Measurements from ENCODE around the gene KRT40.
A peak's percentile ranks its signal among the peaks of the same experiment; 100 is the strongest.

Gene KRT40

DNA sequence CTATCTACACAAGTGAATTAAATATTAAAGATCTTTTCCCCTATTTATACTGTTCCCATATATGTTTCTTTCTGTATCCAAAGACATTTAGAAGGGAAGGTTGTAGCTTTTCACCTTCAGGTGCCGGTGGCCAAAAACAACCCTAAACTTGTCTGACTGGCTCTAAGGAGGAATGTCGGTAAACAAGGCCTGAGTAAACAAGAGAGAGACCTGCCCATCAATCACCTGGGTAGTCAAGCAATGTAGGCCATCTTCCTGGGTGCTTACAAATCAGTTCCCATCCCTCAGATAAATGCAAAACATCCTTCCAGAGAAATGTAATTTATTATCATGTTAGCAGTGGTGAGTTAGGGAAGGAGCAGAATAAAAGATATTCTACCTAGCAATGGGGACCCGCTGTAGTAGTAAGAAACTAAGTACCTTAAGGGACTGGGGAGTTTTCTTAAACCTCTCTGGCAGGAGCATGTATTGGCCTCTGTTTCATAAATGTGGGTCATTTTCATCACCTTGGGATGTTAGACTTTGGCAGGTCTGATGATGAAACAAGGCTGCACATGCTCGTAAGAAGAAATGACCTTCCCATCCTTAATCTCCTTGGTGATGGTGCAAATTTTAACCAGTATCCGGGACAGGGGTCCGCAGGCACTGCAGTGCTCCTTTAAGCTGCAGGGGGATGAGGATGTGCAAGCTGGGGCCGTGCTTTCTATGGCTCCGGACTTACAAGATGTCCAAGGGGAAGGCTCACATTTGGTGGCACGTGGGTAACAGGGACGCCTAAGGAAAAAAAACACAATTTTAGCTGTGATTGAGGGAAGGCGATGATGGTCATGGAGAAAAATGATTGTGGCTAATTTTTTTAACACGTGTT, 25.8 kb downstream of the KRT40 start:
- in situ Hi-C loops (cut with HindIII; ENCODE audit: low pct_ligation_motif_present, low sequenced_read_pairs): no loop called here
- peak overlapping the region; percentile 91 for H3K27ac ChIP-seq
- H3K4me3 ChIP-seq (ENCODE audit: low read depth, low read length): no peak overlapping the region
- H3K36me3 ChIP-seq (replicated peaks): no peaks in the 10 kb centered on the region
- TF ChIP-seq, protein P1, sequence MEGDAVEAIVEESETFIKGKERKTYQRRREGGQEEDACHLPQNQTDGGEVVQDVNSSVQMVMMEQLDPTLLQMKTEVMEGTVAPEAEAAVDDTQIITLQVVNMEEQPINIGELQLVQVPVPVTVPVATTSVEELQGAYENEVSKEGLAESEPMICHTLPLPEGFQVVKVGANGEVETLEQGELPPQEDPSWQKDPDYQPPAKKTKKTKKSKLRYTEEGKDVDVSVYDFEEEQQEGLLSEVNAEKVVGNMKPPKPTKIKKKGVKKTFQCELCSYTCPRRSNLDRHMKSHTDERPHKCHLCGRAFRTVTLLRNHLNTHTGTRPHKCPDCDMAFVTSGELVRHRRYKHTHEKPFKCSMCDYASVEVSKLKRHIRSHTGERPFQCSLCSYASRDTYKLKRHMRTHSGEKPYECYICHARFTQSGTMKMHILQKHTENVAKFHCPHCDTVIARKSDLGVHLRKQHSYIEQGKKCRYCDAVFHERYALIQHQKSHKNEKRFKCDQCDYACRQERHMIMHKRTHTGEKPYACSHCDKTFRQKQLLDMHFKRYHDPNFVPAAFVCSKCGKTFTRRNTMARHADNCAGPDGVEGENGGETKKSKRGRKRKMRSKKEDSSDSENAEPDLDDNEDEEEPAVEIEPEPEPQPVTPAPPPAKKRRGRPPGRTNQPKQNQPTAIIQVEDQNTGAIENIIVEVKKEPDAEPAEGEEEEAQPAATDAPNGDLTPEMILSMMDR (IDR thresholded peaks at IDR 0.05; ENCODE audit: low read depth, low read length, missing control alignments): no peak
- no peaks in the 10 kb centered on the region for H3K27me3 ChIP-seq (replicated peaks)
- DNase-seq: no peak

DNA sequence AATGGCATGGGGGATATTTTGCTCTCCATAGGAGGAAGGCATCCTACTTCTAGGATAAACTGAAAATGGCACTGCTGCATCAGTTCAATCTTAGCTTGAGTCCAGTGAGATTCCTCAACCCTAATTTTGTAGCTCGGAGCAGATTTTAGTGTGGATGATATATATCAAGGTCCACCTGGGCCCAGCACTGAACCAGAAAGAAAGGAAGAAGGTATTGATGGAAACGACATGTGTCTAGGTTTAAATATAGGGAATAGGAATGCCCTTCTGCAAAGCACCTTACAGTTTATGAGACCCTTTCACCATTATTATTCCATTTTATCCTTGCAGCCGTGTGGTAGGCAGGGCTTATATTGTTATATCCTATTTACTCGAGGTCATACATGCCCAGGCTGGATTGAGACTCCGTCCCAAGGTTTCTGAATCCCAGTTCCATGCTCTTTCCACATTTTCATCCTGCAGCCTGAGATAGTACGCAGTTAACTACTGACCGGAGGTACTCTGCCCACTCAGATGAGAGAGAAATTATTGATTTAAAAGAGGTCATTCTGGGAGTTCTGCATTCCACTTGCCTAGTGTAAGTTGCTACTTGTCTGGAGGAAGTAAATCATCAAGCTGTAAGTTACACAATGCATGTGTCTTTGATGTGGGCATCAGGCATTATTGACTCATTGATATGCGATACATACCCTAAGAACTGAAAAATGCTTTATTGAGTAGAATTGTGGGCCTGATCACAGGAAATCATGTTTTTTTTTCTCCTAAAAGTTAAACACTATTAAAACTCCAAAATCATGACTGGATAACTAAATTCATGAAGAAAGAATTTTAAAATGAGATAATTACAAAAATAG, 27.5 kb downstream of the KRT40 start:
- TF ChIP-seq, protein P1 (IDR thresholded peaks at IDR 0.05; ENCODE audit: low read depth, low read length, missing control alignments): no peak
- Histone ChIP-seq H3K36me3 (replicated peaks) (no peaks in the 10 kb centered on the region), H3K27ac (peak overlapping the region; percentile 91), H3K4me3 (ENCODE audit: low read depth, low read length) (no peak overlapping the region), H3K27me3 (replicated peaks) (no peaks in the 10 kb centered on the region)
- DNase-seq: peak; percentile 98
- in situ Hi-C loops (cut with HindIII; ENCODE audit: low pct_ligation_motif_present, low sequenced_read_pairs): no loop called here

DNA sequence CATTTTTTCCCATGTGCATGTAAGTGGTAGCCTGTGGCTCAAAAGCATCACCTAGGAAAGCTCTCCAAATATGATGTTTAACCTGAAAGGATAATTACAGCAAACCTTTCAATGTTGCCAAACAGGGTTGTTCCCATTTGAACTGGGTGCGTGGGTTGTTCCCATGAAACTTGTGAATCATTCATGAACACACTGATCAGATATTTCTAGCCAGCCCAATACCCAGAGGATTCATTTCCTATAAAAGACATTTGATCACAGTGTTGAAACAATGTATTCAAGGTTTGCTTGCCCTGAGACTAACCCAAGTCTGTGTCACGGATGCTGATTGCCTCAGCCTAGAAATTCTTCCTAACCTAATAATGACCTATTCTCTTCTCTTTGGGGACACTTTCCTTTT, 30.2 kb downstream of the KRT40 start:
- TF ChIP-seq, protein P1 (IDR thresholded peaks at IDR 0.05; ENCODE audit: low read depth, low read length, missing control alignments): no peak
- no peaks in the 10 kb centered on the region for H3K36me3 ChIP-seq (replicated peaks)
- no peak overlapping the region for H3K4me3 ChIP-seq (ENCODE audit: low read depth, low read length)
- in situ Hi-C loops (cut with HindIII; ENCODE audit: low pct_ligation_motif_present, low sequenced_read_pairs): no loop called here
- H3K27ac ChIP-seq: peak overlapping the region; percentile 91
- H3K27me3 ChIP-seq (replicated peaks): no peaks in the 10 kb centered on the region
- DNase-seq: peak; percentile 94

DNA sequence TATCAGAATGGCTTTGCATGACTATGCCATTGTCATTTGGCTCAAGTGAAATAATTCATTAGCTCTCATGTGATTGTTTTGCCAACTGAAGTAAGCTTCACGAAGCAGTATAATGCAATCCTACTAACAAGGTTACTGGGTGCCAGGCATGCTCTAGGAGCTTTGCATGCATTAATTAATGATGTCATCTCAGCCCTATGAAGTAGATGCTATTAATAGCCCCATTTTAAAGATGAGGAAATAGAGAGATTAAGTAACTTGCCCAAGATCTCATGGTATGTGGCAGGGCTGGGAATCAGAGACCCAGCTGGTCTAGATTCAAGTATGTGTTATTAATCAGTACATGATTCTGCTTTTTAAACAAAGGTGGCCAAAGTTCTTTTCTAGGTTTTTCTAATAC, 31.5 kb downstream of the KRT40 start:
- H3K27ac ChIP-seq: peak overlapping the region; percentile 91
- TF ChIP-seq, protein P1 (IDR thresholded peaks at IDR 0.05; ENCODE audit: low read depth, low read length, missing control alignments): no peak
- no peaks in the 10 kb centered on the region for H3K36me3 ChIP-seq (replicated peaks)
- no peak overlapping the region for H3K4me3 ChIP-seq (ENCODE audit: low read depth, low read length)
- DNase-seq: peak; percentile 84
- H3K27me3 ChIP-seq (replicated peaks): no peaks in the 10 kb centered on the region
- in situ Hi-C loops (cut with HindIII; ENCODE audit: low pct_ligation_motif_present, low sequenced_read_pairs): no loop called here

DNA sequence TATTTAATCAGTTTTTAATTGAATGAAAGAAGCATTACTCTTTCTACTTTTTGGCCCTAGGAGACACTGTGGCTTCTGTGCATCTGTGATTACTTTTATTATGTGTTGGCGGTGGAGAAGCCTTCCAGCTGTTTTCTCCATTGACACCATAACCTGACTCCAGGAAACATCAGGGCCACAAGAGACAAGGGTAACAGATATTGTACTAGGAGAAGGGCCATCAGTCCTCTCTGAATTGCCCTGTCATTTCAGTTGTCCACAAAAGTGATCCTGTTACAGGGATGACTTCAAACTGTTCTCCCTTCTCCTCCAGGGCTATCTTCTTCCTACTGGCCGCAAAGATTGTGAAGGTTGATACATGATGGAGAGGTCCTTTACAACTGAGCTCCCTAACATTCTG, 32.0 kb downstream of the KRT40 start:
- DNase-seq: no peak
- H3K4me3 ChIP-seq (ENCODE audit: low read depth, low read length): no peak overlapping the region
- no peaks in the 10 kb centered on the region for H3K36me3 ChIP-seq (replicated peaks)
- TF ChIP-seq, protein P1 (IDR thresholded peaks at IDR 0.05; ENCODE audit: low read depth, low read length, missing control alignments): no peak
- no peaks in the 10 kb centered on the region for H3K27me3 ChIP-seq (replicated peaks)
- H3K27ac ChIP-seq: peak overlapping the region; percentile 91
- in situ Hi-C loops (cut with HindIII; ENCODE audit: low pct_ligation_motif_present, low sequenced_read_pairs): no loop called here

Measured in brain microvascular endothelial cell (primary cell).